GM12878 (cell line): Measurements from ENCODE around the gene FMN2. TPM values are rescaled to one million over a fixed set of nuclear protein-coding genes. Genes with fewer than 3 reads are reported as not detected.

Experiments used
- ATAC-seq: fragments of 200-7000 bp; cut with Tn5 transposase; 3 replicates; pipeline ENCODE4 v1.9.1; 2020; ENCODE audit warnings: mild to moderate bottlenecking, moderate library complexity
- BruUV-seq: library from RNA; stranded (reverse); fragments of 400-500 nt; replicated peaks from 2 replicates; lab custom pipeline; 2021; lab: Mats Ljungman, UMichigan
- CTCF ChIA-PET: fragments of 300-600 bp; sonication (Branson Sonifier 250); formaldehyde crosslinking; extraction: SDS; loops from one replicate; lab custom pipeline; 2021; ENCODE audit warnings: inconsistent platforms; lab: Yijun Ruan, JAX
- POLR2A ChIA-PET: fragments of 350-600 bp; formaldehyde crosslinking; extraction: SDS; loops from one replicate; lab custom pipeline; 2021; ENCODE audit warnings: inconsistent platforms; lab: Charles Lee
- RAD21 ChIA-PET: fragments of 300-600 bp; sonication (Branson Sonifier 250); formaldehyde crosslinking; loops from one replicate; lab custom pipeline; 2023; ENCODE audit warnings: antibody characterized with exemption; ENCODE audit not compliant: unreplicated experiment; lab: Charles Lee
- SMC1A ChIA-PET: fragments of 300-600 bp; sonication (Branson Sonifier 250); formaldehyde crosslinking; loops from one replicate; lab custom pipeline; 2023; ENCODE audit not compliant: unreplicated experiment, uncharacterized antibody; lab: Charles Lee
- DNase-seq: peaks from one replicate; pipeline ENCODE4 v3.0.0-alpha.2; 2011; ENCODE audit warnings: low read depth, low spot score
- FAIRE-seq: peaks from 3 replicates; lab custom pipeline; 2011; peaks lifted over from hg19 to GRCh38; lab: Jason Lieb, UNC
- H2AFZ ChIP-seq: 2 replicates; pipeline ENCODE4 v1.6.0; 2011; ENCODE audit warnings: low read depth, low read length, control low read depth; ENCODE audit not compliant: control insufficient read depth
- H3K27ac ChIP-seq: 2 replicates; pipeline ENCODE4 v1.5.1; 2011; ENCODE audit warnings: control low read depth; ENCODE audit not compliant: control insufficient read depth, insufficient read depth
- H3K27me3 ChIP-seq, 2 experiments: replicated peaks in 1 of 2; 2 replicates each; pipeline versions ENCODE4 v1.6.0 to v1.6.1; 2011; ENCODE audit warnings: low read length in 1 of 2; ENCODE audit not compliant: control insufficient read depth in 2 of 2, insufficient read depth in 2 of 2
- H3K36me3 ChIP-seq, 2 experiments: 2 replicates each; pipeline ENCODE4 v1.5.1; 2011; ENCODE audit warnings: low read length in 1 of 2; ENCODE audit not compliant: control insufficient read depth in 2 of 2, insufficient read depth in 2 of 2
- H3K4me1 ChIP-seq: 2 replicates; pipeline ENCODE4 v1.6.1; 2011; ENCODE audit warnings: mild to moderate bottlenecking, low read length, moderate library complexity, mixed read lengths; ENCODE audit not compliant: control insufficient read depth, insufficient read depth
- H3K4me2 ChIP-seq: 2 replicates; pipeline ENCODE4 v1.6.0; 2011; ENCODE audit warnings: control low read depth; ENCODE audit not compliant: control insufficient read depth, insufficient read depth
- H3K4me3 ChIP-seq: fragments of 200-600 bp; sonication (generic); 2 replicates; pipeline ENCODE4 v1.5.1; 2016
- H3K79me2 ChIP-seq: 2 replicates; pipeline ENCODE4 v1.6.0; 2011; ENCODE audit warnings: low read length; ENCODE audit not compliant: control insufficient read depth, insufficient read depth
- H3K9ac ChIP-seq: 2 replicates; pipeline ENCODE4 v1.8.0; 2011; ENCODE audit warnings: low read length, control low read depth, mixed read lengths; ENCODE audit not compliant: control insufficient read depth, insufficient read depth
- H3K9me3 ChIP-seq: replicated peaks from 3 replicates; pipeline ENCODE4 v1.5.1; 2011; ENCODE audit warnings: mild to moderate bottlenecking, low read length; ENCODE audit not compliant: control insufficient read depth, insufficient read depth
- H4K20me1 ChIP-seq: 2 replicates; pipeline ENCODE4 v1.6.0; 2011; ENCODE audit not compliant: control insufficient read depth, insufficient read depth
- ASH2L ChIP-seq: fragments of 300-600, 200-600 bp; sonication (generic); IDR thresholded peaks from 2 replicates; pipeline ENCODE4 v1.6.1; 2017; ENCODE audit warnings: low read depth, mild to moderate bottlenecking, borderline replicate concordance
- BCL3 ChIP-seq: IDR thresholded peaks from 2 replicates; pipeline ENCODE4 v1.6.1; 2011; ENCODE audit warnings: borderline replicate concordance, low read depth, mild to moderate bottlenecking, moderate library complexity, low read length; ENCODE audit not compliant: insufficient read depth, poor library complexity, severe bottlenecking
- ETV6 ChIP-seq, 2 experiments: fragments of 450-650 bp in 1 of 2; IDR thresholded peaks in 1 of 2; conservative IDR thresholded peaks in 1 of 2; 2 replicates each; pipeline ENCODE4 v1.6.1; 2014; ENCODE audit warnings: antibody characterized with exemption in 1 of 2, borderline replicate concordance in 1 of 2, low read depth in 1 of 2, mild to moderate bottlenecking in 1 of 2, moderate library complexity in 1 of 2
- FOS ChIP-seq: IDR thresholded peaks from 3 replicates; pipeline ENCODE4 v1.6.1; 2011; ENCODE audit warnings: borderline replicate concordance; ENCODE audit not compliant: insufficient read length; ENCODE audit errors: extremely low read depth
- FOXK2 ChIP-seq: fragments of 450-650 bp; IDR thresholded peaks from 2 replicates; pipeline ENCODE4 v1.6.1; 2017; ENCODE audit warnings: mild to moderate bottlenecking, moderate library complexity
- JUND ChIP-seq: IDR thresholded peaks from 2 replicates; pipeline ENCODE4 v1.6.1; 2012; ENCODE audit warnings: low read depth, mild to moderate bottlenecking, low read length, improper control_type of control experiment, moderate library complexity
- KAT2A ChIP-seq: conservative IDR thresholded peaks from 2 replicates; pipeline ENCODE4 v1.6.1; 2011; ENCODE audit warnings: low read depth, low read length; ENCODE audit not compliant: control insufficient read depth
- LARP7 ChIP-seq: fragments of 450-650 bp; IDR thresholded peaks from 2 replicates; pipeline ENCODE4 v1.6.1; 2017; ENCODE audit warnings: mild to moderate bottlenecking
- PML ChIP-seq: IDR thresholded peaks from 2 replicates; pipeline ENCODE4 v1.6.1; 2012; ENCODE audit warnings: low read length, inconsistent platforms
- POLR2A ChIP-seq: IDR thresholded peaks from 2 replicates; pipeline ENCODE4 v1.6.1; 2011; ENCODE audit warnings: low read depth, mild to moderate bottlenecking, low read length
- RAD51 ChIP-seq: fragments of 450-650 bp; IDR thresholded peaks from 2 replicates; pipeline ENCODE4 v1.6.1; 2016; ENCODE audit warnings: moderate library complexity, mild to moderate bottlenecking, inconsistent platforms
- SMC3 ChIP-seq: IDR thresholded peaks from 2 replicates; pipeline ENCODE4 v1.6.1; 2011; ENCODE audit warnings: low read length, improper control_type of control experiment, borderline replicate concordance
- TBL1XR1 ChIP-seq: IDR thresholded peaks from 2 replicates; pipeline ENCODE4 v1.6.1; 2012; ENCODE audit warnings: low read depth, low read length, improper control_type of control experiment
- TCF12 ChIP-seq: IDR thresholded peaks from 2 replicates; pipeline ENCODE4 v1.6.1; 2011; ENCODE audit warnings: low read depth, mild to moderate bottlenecking, low read length
- ZNF622 ChIP-seq: fragments of 450-650 bp; IDR thresholded peaks from 2 replicates; pipeline ENCODE4 v1.6.1; 2017; ENCODE audit warnings: mild to moderate bottlenecking, inconsistent platforms
- WGBS: methylation state at CpG from one replicate; pipeline ENCODE4 v1.1.6; 2016; ENCODE audit warnings: low lambda C conversion rate; ENCODE audit not compliant: insufficient replicate concordance, insufficient coverage; ENCODE audit errors: missing lambda C conversion rate; 5-methylcytosine and 5-hydroxymethylcytosine counted together
- in situ Hi-C: fragments of 300-500 bp; cut with MboI; formaldehyde crosslinking; loops from 9 replicates; pipeline ENCODE4 v1.14.3; 2018; ENCODE audit warnings: mixed read lengths
- intact Hi-C: fragments of 100-400 bp; cut with micrococcal nuclease; formaldehyde crosslinking; loops from one replicate; pipeline ENCODE4 v1.14.2; 2022; ENCODE audit not compliant: unreplicated experiment
- polyA plus RNA-seq, 11 experiments: library from polyadenylated mRNA; depleted of rRNA in 4 of 11; unstranded in 6 of 11; stranded (reverse) in 5 of 11; fragments of >200 nt; fragmentation: Nextera tagmentation in 4 of 11; fragmentation: Illumina TruSeq in 1 of 11; extraction: Ambion mirVana in 4 of 11; extraction: Trizol in 1 of 11; gene quantifications; 1 replicate in 1 of 11; 2 replicates in 10 of 11; pipeline versions ENCODE4 v1.2.1 to v1.2.3, GENCODE V29; 2011 to 2016; ENCODE audit warnings: inconsistent platforms in 2 of 11, missing spikeins in 2 of 11, low read depth in 1 of 11
- total RNA-seq, 4 experiments: library from RNA; depleted of rRNA in 3 of 4; stranded (reverse); fragments of >200 nt in 3 of 4; fragmentation: Illumina TruSeq in 1 of 4; extraction: Trizol in 1 of 4; gene quantifications; 2 replicates each; pipeline versions ENCODE4 v1.2.1 to v1.2.3, GENCODE V29; 2013 to 2021

Gene FMN2
- total and polyA plus RNA-seq, 10 of the 15 experiments (the other 5 are each of a cell fraction or from before 2014, with no cell fraction given) = 0.60 TPM; not detected in 9

- ChIA-PET POLR2A (no interaction called here), CTCF (no interaction called here), SMC1A (interaction anchor here (0.6 kb wide), 1 partner anchor 13 kb away, joined by 3 read pairs; no protein-coding TSS in a partner anchor), RAD21 (no interaction called here)
- H2AFZ ChIP-seq = no peak overlapping the region
- BruUV-seq = no TSS peak
- WGBS = 11% methylated on average over 3 of the region's 3 CpGs
- no peaks in the 10 kb centered on the region for H3K4me1 ChIP-seq
- no peak overlapping the region for H3K27ac ChIP-seq
- H3K4me2 ChIP-seq = no peak overlapping the region
- H3K36me3 ChIP-seq = no peaks in the 10 kb centered on the region
- intact Hi-C loops = no loop called here
- no peak for TF ChIP-seq PML
- no peak for TF ChIP-seq FOXK2
- TF ChIP-seq KAT2A = no peak
- TF ChIP-seq TCF12 = no peak
- no peak for TF ChIP-seq LARP7
- TF ChIP-seq TBL1XR1 = no peak
- TF ChIP-seq ASH2L = no peak
- no peak for TF ChIP-seq JUND
- TF ChIP-seq FOS = no peak
- TF ChIP-seq RAD51 = no peak
- TF ChIP-seq SMC3 = no peak
- TF ChIP-seq BCL3 = no peak
- no peak for TF ChIP-seq ETV6 (conservative IDR thresholded peaks at IDR 0.05 in 1 of 2, IDR thresholded peaks at IDR 0.05 in 1 of 2; ENCODE audit: borderline replicate concordance in 1 of 2, low read depth in 1 of 2)
- no peak for TF ChIP-seq POLR2A
- no peak for TF ChIP-seq ZNF622
- no peaks in the 10 kb centered on the region for H4K20me1 ChIP-seq
- no peak overlapping the region for H3K4me3 ChIP-seq
- H3K9me3 ChIP-seq = no peaks in the 10 kb centered on the region
- no peaks in the 10 kb centered on the region for H3K79me2 ChIP-seq
- H3K27me3 ChIP-seq = no peaks in the 10 kb centered on the region
- DNase-seq (no peak), FAIRE-seq (no peak), ATAC-seq (no peak)
- in situ Hi-C loops = no loop called here
- no peak overlapping the region for H3K9ac ChIP-seq
These were observed 18.6 kb upstream of the FMN2 start for GRCh38 chr1:240073097-240073496.
